Measurements from ENCODE around the gene TMEM164.

DNA sequence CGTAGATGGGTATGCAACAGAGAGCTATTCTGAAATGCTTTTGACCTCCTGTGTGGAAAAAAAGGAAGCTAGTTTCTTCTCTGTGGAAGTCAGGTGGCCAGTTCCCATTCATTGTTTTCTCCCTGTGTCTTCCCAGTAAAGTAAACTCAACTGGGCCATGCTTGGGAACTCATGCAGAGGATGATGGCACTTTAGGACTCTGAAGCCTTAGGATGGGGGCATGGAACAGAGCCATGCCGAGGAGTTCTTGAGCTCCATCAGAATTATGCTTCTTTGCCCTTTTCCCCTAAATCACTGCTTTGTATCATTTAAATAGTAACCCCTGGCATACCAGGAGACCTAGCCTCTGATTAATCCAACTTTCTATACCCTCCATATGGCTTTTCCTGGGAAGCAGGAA, 3.2 kb downstream of the TMEM164 start:
- TF ChIP-seq CTCF (optimal IDR thresholded peaks at IDR 0.05 in 1 of 3, IDR thresholded peaks at IDR 0.05 in 1 of 3, conservative IDR thresholded peaks at IDR 0.05 in 1 of 3; ENCODE audit: extremely low read depth in 1 of 3, insufficient read depth in 2 of 3, low read length in 3 of 3) (no peak), EZH2 (IDR thresholded peaks at IDR 0.05; ENCODE audit: low read length) (no peak)
